Breast epithelium (tissue), 4 donors: ENCODE measurements around the gene CCDC17. TPM values are rescaled to one million over a fixed set of nuclear protein-coding genes. Genes with fewer than 3 reads are reported as not detected.

Experiments
- DNase-seq, 2 donors: peaks; one replicate each; pipeline ENCODE4 v3.0.0-alpha.2; 2019; ENCODE audit warnings: low spot score in 2 of 2
- H3K27ac ChIP-seq, 2 donors: fragments of 200-600 bp; sonication (generic) in 1 of 2; one replicate each; pipeline ENCODE4 v1.5.1; 2016 to 2019; ENCODE audit warnings: mild to moderate bottlenecking in 1 of 2
- H3K27me3 ChIP-seq, 2 donors: fragments of 200-600 bp; sonication (generic) in 1 of 2; one replicate each; pipeline versions ENCODE4 v1.5.1 to v1.6.0; 2017 to 2019; ENCODE audit warnings: control low read depth in 1 of 2, mild to moderate bottlenecking in 1 of 2
- H3K36me3 ChIP-seq: fragments of 200-600 bp; one replicate; pipeline ENCODE4 v1.5.1; 2019
- H3K4me1 ChIP-seq, 2 donors: fragments of 200-600 bp; sonication (generic); one replicate each; pipeline ENCODE4 v1.5.1; 2016 to 2019; ENCODE audit warnings: control low read depth in 1 of 2
- H3K4me3 ChIP-seq, 3 donors: fragments of 200-600 bp; sonication (generic); 1 replicate in 2 of 3; 2 replicates in 1 of 3; pipeline ENCODE4 v1.5.1; 2016 to 2019; ENCODE audit warnings: mild to moderate bottlenecking in 3 of 3, moderate library complexity in 2 of 3
- H3K9me3 ChIP-seq, 2 donors: fragments of 200-600 bp; sonication (generic) in 1 of 2; one replicate each; pipeline ENCODE4 v1.5.1; 2016 to 2019; ENCODE audit warnings: control low read depth in 1 of 2
- POLR2A ChIP-seq: fragments of 450-650 bp; IDR thresholded peaks from one replicate; pipeline ENCODE4 v1.6.1; 2016; ENCODE audit warnings: antibody characterized with exemption, mild to moderate bottlenecking, moderate library complexity
- POLR2AphosphoS5 ChIP-seq, 3 donors: sonication (generic); formaldehyde crosslinking; IDR thresholded peaks; one replicate each; pipeline ENCODE4 v1.6.1; 2017; ENCODE audit warnings: antibody characterized with exemption in 3 of 3
- intact Hi-C: fragments of 100-400 bp; cut with DNase I; formaldehyde crosslinking; loops from one replicate; pipeline ENCODE4 v1.15.1; 2023; ENCODE audit warnings: low total_unique reads
- total RNA-seq, 3 donors: library from RNA; depleted of rRNA; stranded (reverse); fragments of >200 nt; gene quantifications; one replicate each; pipeline ENCODE4 v1.1.0, GENCODE V29; 2016
- TF ChIP-seq, protein P1 (sequence below), 3 donors: fragments of 450-650 bp; IDR thresholded peaks; one replicate each; pipeline ENCODE4 v1.5.1; 2016 to 2017; ENCODE audit warnings: antibody characterized with exemption in 3 of 3, mild to moderate bottlenecking in 3 of 3, moderate library complexity in 3 of 3

Gene CCDC17
- total RNA-seq, 3 donors from 2014 or later = 2.3 to 5.7 (median 4.5) TPM

DNA sequence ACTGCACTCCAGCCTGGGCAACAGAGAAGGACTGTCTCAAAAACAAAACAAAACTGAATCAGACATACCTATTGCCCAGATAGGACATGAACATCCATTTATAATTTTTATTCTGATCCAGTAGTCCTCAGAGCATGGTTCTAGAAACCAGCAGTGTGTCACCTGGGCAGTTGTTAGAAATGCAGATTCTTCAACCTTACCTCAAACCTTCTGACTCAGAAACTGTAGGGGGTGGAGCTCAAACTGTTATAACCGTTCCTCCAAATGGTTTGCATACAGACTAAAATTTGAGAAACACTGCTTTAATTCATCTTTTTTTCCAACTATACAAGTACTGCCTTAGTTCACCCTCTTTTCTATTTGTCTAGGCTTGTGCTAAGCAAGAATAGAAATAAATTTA lies 34.0 kb downstream of the CCDC17 start:
- H3K4me1 ChIP-seq = peaks cover 0 to 7% of the 10 kb centered on the region in 2 donors
- no peak for DNase-seq
- TF ChIP-seq, protein P1, sequence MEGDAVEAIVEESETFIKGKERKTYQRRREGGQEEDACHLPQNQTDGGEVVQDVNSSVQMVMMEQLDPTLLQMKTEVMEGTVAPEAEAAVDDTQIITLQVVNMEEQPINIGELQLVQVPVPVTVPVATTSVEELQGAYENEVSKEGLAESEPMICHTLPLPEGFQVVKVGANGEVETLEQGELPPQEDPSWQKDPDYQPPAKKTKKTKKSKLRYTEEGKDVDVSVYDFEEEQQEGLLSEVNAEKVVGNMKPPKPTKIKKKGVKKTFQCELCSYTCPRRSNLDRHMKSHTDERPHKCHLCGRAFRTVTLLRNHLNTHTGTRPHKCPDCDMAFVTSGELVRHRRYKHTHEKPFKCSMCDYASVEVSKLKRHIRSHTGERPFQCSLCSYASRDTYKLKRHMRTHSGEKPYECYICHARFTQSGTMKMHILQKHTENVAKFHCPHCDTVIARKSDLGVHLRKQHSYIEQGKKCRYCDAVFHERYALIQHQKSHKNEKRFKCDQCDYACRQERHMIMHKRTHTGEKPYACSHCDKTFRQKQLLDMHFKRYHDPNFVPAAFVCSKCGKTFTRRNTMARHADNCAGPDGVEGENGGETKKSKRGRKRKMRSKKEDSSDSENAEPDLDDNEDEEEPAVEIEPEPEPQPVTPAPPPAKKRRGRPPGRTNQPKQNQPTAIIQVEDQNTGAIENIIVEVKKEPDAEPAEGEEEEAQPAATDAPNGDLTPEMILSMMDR (IDR thresholded peaks at IDR 0.05) = no peak
- TF ChIP-seq POLR2A = no peak
- TF ChIP-seq POLR2AphosphoS5 (IDR thresholded peaks at IDR 0.05) = no peak

DNA sequence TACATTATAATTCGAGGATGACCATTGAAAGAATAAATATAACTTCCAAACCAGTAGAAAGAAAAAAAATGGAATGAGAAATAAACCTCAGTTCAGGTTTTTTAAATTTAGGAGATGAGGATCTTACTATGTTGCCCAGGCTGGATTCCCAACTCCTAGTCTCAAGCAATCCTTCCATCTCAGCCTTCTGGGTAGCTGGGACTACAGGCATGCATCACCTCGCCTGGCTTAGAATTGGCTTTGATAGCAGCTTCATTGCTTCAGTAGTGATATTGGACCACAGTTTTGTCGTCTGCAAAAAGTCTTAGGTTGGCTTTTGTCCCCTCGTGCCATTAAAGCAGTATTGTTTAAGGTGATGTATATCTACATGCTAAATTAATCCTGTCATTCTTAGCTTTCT lies 37.1 kb downstream of the CCDC17 start:
- H3K27me3 ChIP-seq = no peaks in the 10 kb centered on the region
- no peaks in the 10 kb centered on the region for H3K9me3 ChIP-seq
- H3K36me3 ChIP-seq = no peaks in the 10 kb centered on the region
- peaks cover 0 to 7% of the 10 kb centered on the region in 2 donors for H3K4me1 ChIP-seq
- no peak for TF ChIP-seq POLR2A
- no peak for DNase-seq
- H3K4me3 ChIP-seq = no peak overlapping the region
- intact Hi-C loops = loop anchor here (10.0 kb wide), 1 partner anchor 98 kb away; the partner anchor contains the start of genes GPBP1L1 and TMEM69
- no peak overlapping the region for H3K27ac ChIP-seq

More for the DNA sequence above, 34.0 kb downstream of the CCDC17 start:
- Histone ChIP-seq H3K27me3 (no peaks in the 10 kb centered on the region), H3K4me3 (no peak overlapping the region), H3K9me3 (no peaks in the 10 kb centered on the region), H3K36me3 (no peaks in the 10 kb centered on the region), H3K27ac (no peak overlapping the region)
- intact Hi-C loops = loop anchor here (10.0 kb wide), 1 partner anchor 95 kb away; the partner anchor contains the start of genes GPBP1L1 and TMEM69

DNA sequence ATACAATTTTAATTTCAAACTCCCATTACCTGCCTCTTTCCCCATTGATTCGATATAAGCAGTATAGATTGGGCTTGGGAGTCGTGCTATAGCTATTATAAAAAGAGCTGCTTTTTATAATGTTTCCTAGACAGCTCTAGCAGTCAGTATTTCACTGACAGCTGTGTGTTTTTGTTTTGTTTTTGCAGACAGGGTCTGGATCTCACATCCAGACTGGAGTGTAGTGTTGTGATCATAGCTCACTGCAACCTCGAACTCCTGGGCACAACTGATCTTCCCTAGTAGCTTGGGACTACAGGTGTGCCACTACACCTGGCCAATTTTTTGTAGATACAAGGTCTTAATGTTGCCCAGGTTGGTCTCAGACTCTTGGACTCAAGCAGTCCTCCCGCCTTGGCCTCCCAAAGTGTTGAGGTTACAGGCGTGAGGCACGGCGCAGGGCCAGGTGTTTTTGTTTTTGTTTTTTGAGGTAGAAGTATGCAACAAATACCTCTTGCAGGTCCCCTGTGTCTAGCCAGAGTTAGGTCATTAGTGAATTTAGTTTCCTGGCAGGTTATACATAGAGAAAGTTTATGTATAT lies 38.3 kb downstream of the CCDC17 start:
- Histone ChIP-seq H3K36me3 (no peaks in the 10 kb centered on the region), H3K27me3 (no peaks in the 10 kb centered on the region), H3K27ac (peak overlapping the region; percentile 93 to 96), H3K4me3 (peak overlapping the region; percentile 93 to 99 (median 98)), H3K9me3 (no peaks in the 10 kb centered on the region), H3K4me1 (peaks cover 0 to 7% of the 10 kb centered on the region in 2 donors)
- TF ChIP-seq, protein P1 (IDR thresholded peaks at IDR 0.05) = no peak
- no peak for TF ChIP-seq POLR2AphosphoS5 (IDR thresholded peaks at IDR 0.05)
- no peak for TF ChIP-seq POLR2A
- no peak for DNase-seq
- intact Hi-C loops = loop anchor here (10.0 kb wide), 1 partner anchor 99 kb away; the partner anchor contains the start of genes GPBP1L1 and TMEM69

DNA sequence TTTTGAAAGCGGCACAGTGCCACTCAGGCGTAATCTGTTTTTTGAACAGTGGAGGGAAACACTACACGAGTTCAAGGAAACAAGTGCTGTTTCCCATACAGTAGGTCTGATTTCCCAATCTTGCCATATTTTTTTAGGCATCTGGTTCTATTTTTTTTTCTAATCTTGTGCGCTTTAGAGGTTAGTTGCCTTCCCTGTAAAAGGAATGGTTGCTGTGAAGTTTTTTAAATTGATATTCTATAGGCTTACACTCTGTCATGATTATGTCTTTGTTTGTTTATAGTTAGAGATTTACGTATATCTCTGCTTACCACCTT lies 38.8 kb downstream of the CCDC17 start:
- Histone ChIP-seq H3K4me3 (peak overlapping the region; percentile 93 to 99 (median 98)), H3K4me1 (peaks cover 0 to 7% of the 10 kb centered on the region in 2 donors), H3K9me3 (no peaks in the 10 kb centered on the region), H3K27me3 (no peaks in the 10 kb centered on the region), H3K36me3 (no peaks in the 10 kb centered on the region), H3K27ac (peak overlapping the region; percentile 93 to 96)
- DNase-seq = no peak
- intact Hi-C loops = loop anchor here (10.0 kb wide), 1 partner anchor 100 kb away; the partner anchor contains the start of genes GPBP1L1 and TMEM69
- no peak for TF ChIP-seq POLR2AphosphoS5 (IDR thresholded peaks at IDR 0.05)
- TF ChIP-seq, protein P1 (IDR thresholded peaks at IDR 0.05) = no peak

DNA sequence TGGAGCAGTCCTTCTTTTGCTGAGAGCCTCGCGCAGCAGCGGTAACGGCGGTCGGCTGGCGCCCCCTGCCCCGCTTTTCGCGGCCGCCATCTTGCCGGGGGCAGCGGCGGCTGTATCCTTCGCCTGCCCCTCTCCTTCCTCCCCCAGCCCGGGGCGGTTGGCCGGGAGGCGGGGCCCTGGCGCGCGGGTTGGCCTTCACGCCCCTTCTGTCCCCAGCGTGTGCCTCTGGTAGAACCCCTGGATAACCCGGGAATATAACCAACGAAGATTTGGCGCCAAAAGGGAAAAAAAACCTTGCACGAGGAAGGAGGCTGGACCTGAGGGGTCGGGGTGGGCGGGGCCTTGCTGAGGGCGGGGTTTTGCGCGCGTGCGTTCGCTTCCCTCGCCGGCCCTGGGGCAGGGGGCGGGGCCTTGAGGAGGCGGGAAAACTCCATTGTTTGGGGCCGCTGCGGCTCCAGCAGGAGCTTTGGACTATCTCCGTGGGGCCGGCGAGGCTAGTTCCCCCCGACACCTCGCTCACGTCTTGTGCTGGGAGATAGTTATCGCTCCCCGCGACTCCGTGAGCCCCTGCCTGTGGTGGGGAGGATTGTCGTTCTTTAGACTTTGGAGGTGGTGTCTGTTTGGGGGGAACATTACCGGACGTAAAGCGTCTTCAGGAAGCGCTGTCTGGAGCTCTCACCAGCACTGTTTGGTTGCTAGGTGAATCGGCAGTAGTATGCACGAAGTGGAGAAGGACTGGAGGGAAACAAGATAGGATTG lies 39.3 kb downstream of the CCDC17 start:
- no peaks in the 10 kb centered on the region for H3K27me3 ChIP-seq
- no peaks in the 10 kb centered on the region for H3K36me3 ChIP-seq
- peaks cover 0 to 7% of the 10 kb centered on the region in 2 donors for H3K4me1 ChIP-seq
- H3K27ac ChIP-seq = peak overlapping the region; percentile 93 to 96
- peak; percentile 82 to 91 for DNase-seq
- no peaks in the 10 kb centered on the region for H3K9me3 ChIP-seq
- H3K4me3 ChIP-seq = peak overlapping the region; percentile 93 to 99 (median 98)
- intact Hi-C loops = loop anchor here (10.0 kb wide), 1 partner anchor 100 kb away; the partner anchor contains the start of genes GPBP1L1 and TMEM69
- TF ChIP-seq POLR2AphosphoS5 (IDR thresholded peaks at IDR 0.05) = peak in 2 of 3 donors; percentile 51 to 76
- no peak for TF ChIP-seq POLR2A
- TF ChIP-seq, protein P1 (IDR thresholded peaks at IDR 0.05) = no peak
